GM12801 (cell line): ENCODE data around the gene E2F4.

ENCODE experiments used
- TF ChIP-seq, protein P1 (sequence below): IDR thresholded peaks from one replicate; pipeline ENCODE4 v1.5.1; 2011; ENCODE audit warnings: control low read depth; ENCODE audit not compliant: insufficient read length; ENCODE audit errors: extremely low read depth

E2F4 gene

GRCh38 chr16:67206129-67206837, 14.3 kb downstream of the E2F4 start:
- TF ChIP-seq, protein P1, sequence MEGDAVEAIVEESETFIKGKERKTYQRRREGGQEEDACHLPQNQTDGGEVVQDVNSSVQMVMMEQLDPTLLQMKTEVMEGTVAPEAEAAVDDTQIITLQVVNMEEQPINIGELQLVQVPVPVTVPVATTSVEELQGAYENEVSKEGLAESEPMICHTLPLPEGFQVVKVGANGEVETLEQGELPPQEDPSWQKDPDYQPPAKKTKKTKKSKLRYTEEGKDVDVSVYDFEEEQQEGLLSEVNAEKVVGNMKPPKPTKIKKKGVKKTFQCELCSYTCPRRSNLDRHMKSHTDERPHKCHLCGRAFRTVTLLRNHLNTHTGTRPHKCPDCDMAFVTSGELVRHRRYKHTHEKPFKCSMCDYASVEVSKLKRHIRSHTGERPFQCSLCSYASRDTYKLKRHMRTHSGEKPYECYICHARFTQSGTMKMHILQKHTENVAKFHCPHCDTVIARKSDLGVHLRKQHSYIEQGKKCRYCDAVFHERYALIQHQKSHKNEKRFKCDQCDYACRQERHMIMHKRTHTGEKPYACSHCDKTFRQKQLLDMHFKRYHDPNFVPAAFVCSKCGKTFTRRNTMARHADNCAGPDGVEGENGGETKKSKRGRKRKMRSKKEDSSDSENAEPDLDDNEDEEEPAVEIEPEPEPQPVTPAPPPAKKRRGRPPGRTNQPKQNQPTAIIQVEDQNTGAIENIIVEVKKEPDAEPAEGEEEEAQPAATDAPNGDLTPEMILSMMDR = no peak

GRCh38 chr16:67206838-67207248, 14.9 kb downstream of the E2F4 start:
- TF ChIP-seq, protein P1 = no peak

DNA sequence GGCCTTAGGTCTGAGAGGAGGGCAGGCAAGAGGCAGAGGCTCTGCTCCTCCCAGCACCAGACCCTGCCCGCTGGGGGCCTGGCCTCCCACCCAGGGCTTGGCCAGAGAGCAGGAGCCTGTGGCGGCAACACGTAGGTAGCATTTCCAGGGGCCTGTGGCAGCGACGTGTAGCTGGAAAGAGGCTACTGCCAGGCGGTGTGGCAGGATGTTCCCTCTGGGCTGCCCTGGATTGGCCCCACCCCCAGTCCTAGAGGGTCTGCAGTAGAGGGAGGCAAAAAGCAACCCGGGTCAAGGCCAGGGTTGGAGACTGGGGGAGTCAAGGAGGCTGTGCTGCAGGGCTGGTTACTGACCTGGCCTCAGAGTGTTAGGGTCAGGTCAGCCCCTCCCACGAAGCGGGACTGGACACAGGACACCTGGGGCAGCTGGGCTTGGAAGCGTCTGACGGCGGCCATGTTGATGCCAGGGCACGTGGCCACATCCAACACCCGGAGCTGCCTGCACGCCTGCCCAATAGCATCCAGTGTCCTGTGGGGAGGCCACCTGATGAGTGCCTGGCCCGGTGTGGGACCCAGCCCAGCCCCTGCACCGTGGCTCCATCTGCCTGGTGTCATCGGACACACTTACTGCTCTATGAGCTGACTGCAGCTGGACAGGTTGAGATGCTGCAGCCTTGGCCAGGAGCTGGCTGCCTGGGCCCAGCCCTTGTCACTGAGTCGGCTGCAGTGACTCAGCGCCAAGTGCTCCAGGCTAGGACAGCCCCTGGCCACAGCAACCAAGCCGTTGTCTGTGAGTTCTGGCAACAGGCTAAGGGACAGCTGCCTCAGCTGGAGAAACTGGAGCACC, 15.5 kb downstream of the E2F4 start:
- TF ChIP-seq, protein P1 = no peak

GRCh38 chr16:67208154-67208896, 16.4 kb downstream of the E2F4 start:
- TF ChIP-seq, protein P1 = no peak

DNA sequence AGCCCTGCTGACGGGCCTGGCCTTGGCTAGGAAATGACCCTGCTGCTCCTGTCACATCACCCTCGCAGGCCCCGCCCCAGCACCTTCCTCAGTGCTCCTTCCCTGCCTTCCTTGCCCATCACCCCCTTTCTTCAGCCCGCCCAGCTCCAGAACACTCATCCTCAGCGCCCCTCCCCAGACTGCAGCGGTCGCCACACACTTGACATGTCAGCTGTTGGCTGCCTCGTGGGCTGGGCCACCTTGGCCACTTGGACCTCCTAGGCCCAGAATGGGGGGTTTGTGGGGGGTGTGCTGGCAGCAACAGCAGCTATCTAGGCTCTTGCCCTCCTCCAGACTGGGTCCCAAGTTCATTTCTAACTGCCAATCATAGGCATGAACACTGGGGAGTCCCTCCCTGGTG, 17.6 kb downstream of the E2F4 start:
- TF ChIP-seq, protein P1 = no peak

GRCh38 chr16:67210069-67210937, 18.3 kb downstream of the E2F4 start:
- TF ChIP-seq, protein P1 = no peak
